ENCODE data around the gene ITPKA.

Gene ITPKA

DNA sequence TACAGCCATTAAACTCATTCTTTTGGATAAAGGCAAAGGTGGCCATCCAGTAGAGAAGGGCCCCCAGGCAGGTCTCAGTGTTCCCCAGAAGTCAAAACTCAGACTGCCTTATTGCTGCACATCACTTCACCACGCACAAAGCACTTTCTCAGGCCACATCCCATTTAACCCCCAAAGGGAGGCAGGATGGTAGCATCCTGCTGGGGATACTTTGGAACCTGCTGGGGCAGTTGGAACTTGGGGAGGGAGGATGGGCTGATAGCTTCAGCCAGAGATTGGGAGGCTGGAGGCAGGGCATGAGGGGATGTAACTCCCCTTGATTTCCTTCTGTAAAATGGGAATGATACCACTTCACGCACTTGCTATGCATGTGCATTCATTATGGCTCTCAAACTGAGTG, 5.0 kb downstream of the ITPKA start:
- H3K9ac ChIP-seq: no peak overlapping the region
- no peaks in the 10 kb centered on the region for H3K79me2 ChIP-seq
- H3K27me3 ChIP-seq (ENCODE audit: control insufficient read depth, insufficient read depth, low read length): no peaks in the 10 kb centered on the region
- no peak overlapping the region for H3K27ac ChIP-seq
- H3K4me2 ChIP-seq (ENCODE audit: low read length): no peak overlapping the region
- H2AFZ ChIP-seq: no peak overlapping the region
- no peaks in the 10 kb centered on the region for H3K36me3 ChIP-seq (ENCODE audit: control insufficient read depth, insufficient read depth, low read length)
- H3K9me3 ChIP-seq (ENCODE audit: control insufficient read depth, low read length): no peaks in the 10 kb centered on the region
- TF ChIP-seq CTCF (IDR thresholded peaks at IDR 0.05): no peak
- H3K4me1 ChIP-seq: no peaks in the 10 kb centered on the region
- H3K4me3 ChIP-seq (ENCODE audit: low read depth, low read length): no peak overlapping the region

- no peak overlapping the region for H3K9ac ChIP-seq
- H3K36me3 ChIP-seq (ENCODE audit: control insufficient read depth, insufficient read depth, low read length): no peaks in the 10 kb centered on the region
- no peaks in the 10 kb centered on the region for H3K9me3 ChIP-seq (ENCODE audit: control insufficient read depth, low read length)
- H3K4me1 ChIP-seq: no peaks in the 10 kb centered on the region
- no peak overlapping the region for H3K4me2 ChIP-seq (ENCODE audit: low read length)
- no peaks in the 10 kb centered on the region for H3K27me3 ChIP-seq (ENCODE audit: control insufficient read depth, insufficient read depth, low read length)
- H3K79me2 ChIP-seq: no peaks in the 10 kb centered on the region
- TF ChIP-seq CTCF (IDR thresholded peaks at IDR 0.05): no peak
- no peak overlapping the region for H3K27ac ChIP-seq
- H3K4me3 ChIP-seq (ENCODE audit: low read depth, low read length): no peak overlapping the region
- no peak overlapping the region for H2AFZ ChIP-seq
These were observed 5.6 kb downstream of the ITPKA start for GRCh38 chr15:41499109-41499851.

DNA sequence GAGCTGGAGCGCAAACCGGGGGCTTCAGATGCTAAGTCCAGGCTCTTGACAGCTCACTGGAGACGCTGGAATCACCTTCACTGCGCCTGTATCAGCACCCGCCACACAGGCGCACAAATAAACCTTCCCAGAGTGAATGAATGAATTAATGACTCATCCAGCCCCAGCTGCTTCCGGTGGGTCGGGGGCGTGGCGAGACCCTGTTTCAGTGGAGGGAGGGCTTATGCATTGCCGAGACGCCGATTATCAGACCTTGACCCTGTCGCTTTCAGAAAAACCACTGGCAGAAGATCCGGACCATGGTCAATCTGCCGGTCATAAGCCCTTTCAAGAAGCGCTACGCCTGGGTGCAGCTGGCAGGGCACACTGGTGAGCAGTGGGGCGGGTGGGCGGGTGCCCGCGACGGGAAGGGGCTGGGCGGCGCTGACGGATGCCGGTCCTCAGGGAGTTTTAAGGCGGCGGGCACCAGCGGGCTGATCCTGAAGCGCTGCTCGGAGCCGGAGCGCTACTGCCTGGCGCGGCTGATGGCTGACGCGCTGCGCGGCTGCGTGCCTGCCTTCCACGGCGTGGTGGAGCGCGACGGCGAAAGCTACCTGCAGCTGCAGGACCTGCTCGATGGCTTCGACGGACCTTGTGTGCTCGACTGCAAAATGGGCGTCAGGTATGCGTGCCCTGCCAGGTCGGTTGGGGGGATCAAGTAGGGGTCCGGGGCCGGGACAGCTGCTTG, 7.7 kb downstream of the ITPKA start:
- TF ChIP-seq CTCF (IDR thresholded peaks at IDR 0.05): no peak
- no peak overlapping the region for H3K9ac ChIP-seq
- H3K27me3 ChIP-seq (ENCODE audit: control insufficient read depth, insufficient read depth, low read length): no peaks in the 10 kb centered on the region

DNA sequence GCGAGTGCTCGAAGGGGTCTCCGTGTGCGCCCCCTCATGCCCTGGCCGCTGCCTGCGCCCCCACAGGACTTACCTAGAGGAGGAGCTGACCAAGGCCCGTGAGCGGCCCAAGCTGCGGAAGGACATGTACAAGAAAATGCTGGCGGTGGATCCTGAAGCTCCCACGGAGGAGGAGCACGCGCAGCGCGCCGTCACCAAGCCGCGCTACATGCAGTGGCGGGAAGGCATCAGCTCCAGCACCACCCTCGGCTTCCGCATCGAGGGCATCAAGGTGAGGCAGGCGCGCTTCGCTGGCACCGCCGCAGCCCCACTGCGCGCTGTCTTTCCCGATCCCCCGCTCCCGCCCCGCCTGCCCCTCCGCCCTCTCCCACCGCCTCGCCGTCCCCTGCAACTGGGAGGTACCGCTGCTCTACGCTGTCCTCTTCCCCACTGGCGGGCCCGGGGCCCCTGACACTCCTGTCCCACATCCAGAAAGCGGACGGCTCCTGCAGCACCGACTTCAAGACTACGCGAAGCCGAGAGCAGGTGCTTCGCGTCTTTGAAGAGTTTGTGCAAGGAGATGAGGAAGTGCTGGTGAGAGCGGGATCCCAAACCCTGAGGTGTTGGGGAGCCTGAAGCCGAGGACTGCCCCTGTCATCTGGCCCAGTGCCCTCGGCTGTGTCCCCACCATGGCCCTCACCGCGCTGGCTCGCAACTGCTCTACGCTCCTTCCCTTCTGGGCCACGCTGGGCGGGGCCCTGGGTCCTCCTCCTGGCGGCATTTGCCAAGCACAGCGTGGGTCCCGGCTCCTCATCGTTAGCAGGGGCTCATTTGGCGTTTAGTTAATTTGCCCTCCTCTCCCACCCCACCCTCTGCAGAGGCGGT, 8.5 kb downstream of the ITPKA start:
- H3K9ac ChIP-seq: no peak overlapping the region
- no peaks in the 10 kb centered on the region for H3K27me3 ChIP-seq (ENCODE audit: control insufficient read depth, insufficient read depth, low read length)
- H2AFZ ChIP-seq: no peak overlapping the region
- no peak for TF ChIP-seq CTCF (IDR thresholded peaks at IDR 0.05)
- H3K4me1 ChIP-seq: no peaks in the 10 kb centered on the region
- H3K79me2 ChIP-seq: no peaks in the 10 kb centered on the region
- no peak overlapping the region for H3K27ac ChIP-seq
- no peaks in the 10 kb centered on the region for H3K9me3 ChIP-seq (ENCODE audit: control insufficient read depth, low read length)
- no peak overlapping the region for H3K4me2 ChIP-seq (ENCODE audit: low read length)
- H3K4me3 ChIP-seq (ENCODE audit: low read depth, low read length): no peak overlapping the region
- H3K36me3 ChIP-seq (ENCODE audit: control insufficient read depth, insufficient read depth, low read length): no peaks in the 10 kb centered on the region

More for the DNA sequence above, 7.7 kb downstream of the ITPKA start:
- H3K4me3 ChIP-seq (ENCODE audit: low read depth, low read length): no peak overlapping the region
- H3K27ac ChIP-seq: no peak overlapping the region
- H3K79me2 ChIP-seq: no peaks in the 10 kb centered on the region
- H2AFZ ChIP-seq: no peak overlapping the region
- no peak overlapping the region for H3K4me2 ChIP-seq (ENCODE audit: low read length)
- H3K9me3 ChIP-seq (ENCODE audit: control insufficient read depth, low read length): no peaks in the 10 kb centered on the region
- H3K36me3 ChIP-seq (ENCODE audit: control insufficient read depth, insufficient read depth, low read length): no peaks in the 10 kb centered on the region
- no peaks in the 10 kb centered on the region for H3K4me1 ChIP-seq
